HG03045 (cell line): ENCODE measurements around the gene SCYL1.
"Not testable (repeated sequence)": the region's sequence is repeated elsewhere in the genome, so short reads cannot be mapped to it uniquely, and the experiment has no call there.

Experiments
- ATAC-seq: cut with Tn5 transposase; IDR thresholded peaks from one replicate; pipeline ENCODE4 v1.9.1; 2021; ENCODE audit warnings: mild to moderate bottlenecking, moderate library complexity; ENCODE audit not compliant: unreplicated experiment

Gene SCYL1

DNA sequence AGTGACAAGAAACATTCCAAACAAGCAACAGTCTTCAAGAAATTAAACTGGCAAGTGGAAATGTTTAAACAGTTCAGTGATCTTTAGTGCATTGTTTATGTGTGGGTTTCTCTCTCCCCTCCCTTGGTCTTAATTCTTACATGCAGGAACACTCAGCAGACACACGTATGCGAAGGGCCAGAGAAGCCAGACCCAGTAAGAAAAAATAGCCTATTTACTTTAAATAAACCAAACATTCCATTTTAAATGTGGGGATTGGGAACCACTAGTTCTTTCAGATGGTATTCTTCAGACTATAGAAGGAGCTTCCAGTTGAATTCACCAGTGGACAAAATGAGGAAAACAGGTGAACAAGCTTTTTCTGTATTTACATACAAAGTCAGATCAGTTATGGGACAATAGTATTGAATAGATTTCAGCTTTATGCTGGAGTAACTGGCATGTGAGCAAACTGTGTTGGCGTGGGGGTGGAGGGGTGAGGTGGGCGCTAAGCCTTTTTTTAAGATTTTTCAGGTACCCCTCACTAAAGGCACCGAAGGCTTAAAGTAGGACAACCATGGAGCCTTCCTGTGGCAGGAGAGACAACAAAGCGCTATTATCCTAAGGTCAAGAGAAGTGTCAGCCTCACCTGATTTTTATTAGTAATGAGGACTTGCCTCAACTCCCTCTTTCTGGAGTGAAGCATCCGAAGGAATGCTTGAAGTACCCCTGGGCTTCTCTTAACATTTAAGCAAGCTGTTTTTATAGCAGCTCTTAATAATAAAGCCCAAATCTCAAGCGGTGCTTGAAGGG lies 20.0 kb upstream of the SCYL1 start:
- no peak for ATAC-seq

- no peak for ATAC-seq
Measured at GRCh38 chr11:65505466-65506289, 19.2 kb upstream of the SCYL1 start.

DNA sequence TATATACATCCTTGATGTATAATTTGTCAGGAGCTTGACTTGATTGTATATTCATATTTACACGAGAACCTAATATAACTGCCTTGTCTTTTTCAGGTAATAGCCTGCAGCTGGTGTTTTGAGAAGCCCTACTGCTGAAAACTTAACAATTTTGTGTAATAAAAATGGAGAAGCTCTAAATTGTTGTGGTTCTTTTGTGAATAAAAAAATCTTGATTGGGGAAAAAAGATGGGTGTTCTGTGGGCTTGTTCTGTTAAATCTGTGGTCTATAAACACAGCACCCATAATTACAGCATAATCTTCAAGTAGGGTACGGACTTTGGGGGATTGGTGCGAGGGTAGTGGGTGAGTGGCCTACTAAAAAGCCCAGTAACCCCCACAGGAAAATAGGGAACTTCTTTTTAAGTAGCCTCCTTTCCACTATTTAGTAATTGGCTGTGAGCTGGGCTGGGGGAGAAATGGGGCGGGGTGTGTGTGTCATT lies 18.6 kb upstream of the SCYL1 start:
- no peak for ATAC-seq

- ATAC-seq, result peak; percentile 41
Measured at GRCh38 chr11:65506772-65507505, 17.9 kb upstream of the SCYL1 start.

DNA sequence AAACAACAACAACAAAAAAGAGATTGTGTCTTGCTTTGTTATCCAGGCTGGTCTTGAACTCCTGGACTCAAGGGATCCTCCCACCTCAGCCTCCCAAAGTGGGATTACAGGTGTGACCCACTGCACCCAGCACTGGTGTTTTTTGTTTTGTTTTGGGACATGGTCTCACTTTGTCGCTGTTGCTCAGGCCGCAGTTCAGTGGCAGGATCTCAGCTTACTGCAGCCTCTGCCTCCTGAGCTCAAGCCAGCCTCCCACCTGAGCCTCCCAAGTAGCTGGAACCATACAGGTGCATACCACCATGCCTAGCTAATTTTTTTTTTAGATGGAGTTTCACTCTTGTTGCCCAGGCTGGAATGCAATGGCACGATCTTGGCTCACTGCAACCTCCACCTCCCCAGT lies 12.6 kb upstream of the SCYL1 start:
- not testable (repeated sequence) for ATAC-seq

GRCh38 chr11:65516135-65516968 lies 8.5 kb upstream of the SCYL1 start:
- no peak for ATAC-seq

DNA sequence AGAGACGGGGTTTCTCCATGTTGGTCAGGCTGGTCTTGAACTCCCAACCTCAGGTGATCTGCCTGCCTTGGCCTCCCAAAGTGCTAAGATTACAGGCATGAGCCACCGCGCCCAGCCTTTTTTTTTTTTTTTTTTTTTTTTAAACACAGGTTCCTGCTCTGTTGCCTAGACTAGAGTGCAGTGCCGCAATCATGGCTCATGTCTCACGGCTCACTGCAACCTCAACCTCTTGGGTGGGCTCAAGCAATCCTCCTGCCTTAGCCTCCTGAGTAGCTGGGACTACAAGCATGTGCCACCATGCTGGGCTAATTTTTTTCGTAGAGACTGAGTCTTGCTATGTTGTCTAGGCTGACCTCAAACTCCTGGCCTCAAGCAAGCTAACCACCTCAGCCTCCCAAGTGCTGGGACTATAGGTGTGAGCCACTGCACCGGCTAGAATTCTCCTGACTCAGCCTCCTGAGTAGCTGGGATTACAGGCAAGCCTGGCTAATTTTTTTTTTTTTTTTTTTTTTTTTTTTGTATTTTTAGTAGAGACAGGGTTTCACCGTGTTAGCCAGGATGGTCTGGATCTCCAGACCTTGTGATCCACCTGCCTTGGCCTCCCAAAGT lies 5.8 kb upstream of the SCYL1 start:
- not testable (repeated sequence) for ATAC-seq

DNA sequence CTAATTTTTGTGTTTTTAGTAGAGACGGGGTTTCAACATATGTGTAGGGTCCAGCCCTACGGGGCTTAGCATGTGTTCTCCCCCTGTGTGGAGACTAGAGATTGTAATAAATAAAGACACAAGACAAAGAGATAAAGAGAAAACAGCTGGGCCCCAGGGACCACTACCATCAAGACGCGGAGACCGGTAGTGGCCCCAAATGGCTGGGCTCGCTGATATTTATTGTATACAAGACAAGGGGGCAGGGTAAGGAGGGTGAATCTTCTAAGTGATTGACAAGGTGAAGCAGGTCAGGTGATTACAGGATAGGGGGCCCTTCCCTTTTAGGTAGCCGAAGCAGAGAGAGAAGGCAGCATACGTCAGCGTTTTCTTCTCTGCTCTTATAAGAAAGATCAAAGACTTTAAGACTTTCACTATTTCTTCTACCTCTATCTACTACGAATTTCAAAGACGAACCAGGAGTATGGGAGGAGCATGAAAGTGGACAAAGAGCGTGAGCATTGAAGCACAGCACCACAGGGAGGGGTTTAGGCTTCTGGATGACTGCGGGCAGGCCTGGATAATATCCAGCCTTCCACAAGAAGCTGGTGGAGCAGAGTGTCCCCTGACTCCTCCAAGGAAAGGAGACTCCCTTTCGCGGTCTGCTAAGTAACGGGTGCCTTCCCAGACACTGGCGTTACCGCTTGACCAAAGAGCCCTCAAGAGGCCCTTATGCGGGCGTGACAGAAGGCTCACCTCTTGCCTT lies 2.9 kb upstream of the SCYL1 start:
- ATAC-seq, result not testable (repeated sequence)

DNA sequence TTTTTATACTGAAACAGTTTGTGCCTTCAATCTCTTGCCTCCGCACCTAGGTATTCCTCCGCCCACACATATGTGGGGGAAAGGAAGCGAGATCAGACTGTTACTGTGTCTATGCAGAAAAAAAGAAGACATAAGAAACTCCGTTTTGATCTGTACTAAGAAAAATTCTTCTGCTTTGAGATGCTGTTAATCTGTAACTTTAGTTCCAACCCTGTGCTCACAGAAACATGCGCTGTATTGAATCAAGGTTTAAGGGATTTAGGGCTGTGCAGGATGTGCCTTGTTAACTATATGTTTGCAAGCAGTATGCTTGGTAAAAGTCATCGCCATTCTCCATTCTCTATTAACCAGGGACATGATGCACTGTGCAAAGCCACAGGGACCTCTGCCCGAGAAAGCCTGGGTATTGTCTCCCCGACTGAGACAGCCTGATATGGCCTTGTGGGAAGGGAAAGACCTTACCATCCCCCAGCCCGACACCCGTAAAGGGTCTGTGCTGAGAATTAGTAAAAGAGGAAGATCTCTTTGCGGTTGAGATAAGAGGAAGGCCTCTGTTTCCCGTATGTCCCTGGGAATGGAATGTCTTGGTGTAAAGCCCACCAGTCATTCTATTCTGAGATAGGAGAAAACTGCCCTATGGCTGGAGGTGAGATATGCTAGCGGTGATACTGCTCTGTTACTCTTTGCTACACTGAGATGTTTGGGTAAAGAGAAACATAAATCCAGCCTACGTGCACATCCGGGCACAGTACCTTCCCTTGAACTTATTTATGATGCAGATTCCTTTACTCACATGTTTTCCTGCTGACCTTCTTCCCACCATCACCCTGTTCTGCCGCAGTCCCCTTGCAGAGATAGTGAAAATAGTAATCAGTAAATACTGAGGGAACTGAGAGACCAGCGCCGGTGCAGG lies 1.9 kb upstream of the SCYL1 start:
- not testable (repeated sequence) for ATAC-seq

GRCh38 chr11:65523631-65523968 lies 1.3 kb upstream of the SCYL1 start:
- ATAC-seq, result not testable (repeated sequence)

DNA sequence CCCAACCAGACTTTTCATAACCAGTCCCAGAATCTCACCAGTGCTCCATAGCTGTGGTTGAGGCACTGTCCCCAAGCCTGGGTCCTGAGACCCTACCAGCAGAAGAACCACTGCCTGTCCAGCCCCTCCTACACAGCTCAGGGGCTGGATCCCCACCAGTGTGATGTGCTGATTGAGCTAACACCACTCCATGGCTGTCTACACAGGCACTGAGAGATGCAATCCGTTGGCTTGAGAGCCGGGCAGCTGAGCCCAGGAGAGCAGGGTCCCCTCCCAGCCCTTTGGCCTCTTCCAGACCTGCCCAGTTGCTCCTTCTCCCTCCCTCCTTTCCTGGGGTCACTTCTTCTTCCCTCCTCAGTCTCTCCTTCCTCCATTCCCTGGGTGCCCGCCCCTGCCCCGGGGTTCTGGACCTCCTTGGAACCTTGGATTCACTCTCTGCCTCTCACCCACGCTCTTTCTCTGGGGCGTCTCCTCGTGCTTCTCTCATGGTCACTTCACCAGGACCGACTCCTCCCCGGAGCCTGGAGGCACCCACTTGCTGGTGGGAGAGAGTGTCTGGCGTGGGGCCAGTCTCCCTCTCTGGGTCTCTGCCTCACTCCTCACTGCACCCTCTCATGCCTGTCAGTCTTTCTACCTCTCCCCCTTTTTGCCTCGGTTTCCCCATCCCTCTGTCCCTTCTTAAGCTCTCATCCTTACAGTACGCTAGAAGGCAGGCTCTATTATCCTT lies 706 bp upstream of the SCYL1 start:
- no peak for ATAC-seq

- no peak for ATAC-seq
Measured at GRCh38 chr11:65525546-65526480, 930 bp downstream of the SCYL1 start.

GRCh38 chr11:65526744-65527143 lies 1.9 kb downstream of the SCYL1 start:
- ATAC-seq, result no peak

GRCh38 chr11:65528819-65529350 lies 4.0 kb downstream of the SCYL1 start:
- ATAC-seq, result no peak

DNA sequence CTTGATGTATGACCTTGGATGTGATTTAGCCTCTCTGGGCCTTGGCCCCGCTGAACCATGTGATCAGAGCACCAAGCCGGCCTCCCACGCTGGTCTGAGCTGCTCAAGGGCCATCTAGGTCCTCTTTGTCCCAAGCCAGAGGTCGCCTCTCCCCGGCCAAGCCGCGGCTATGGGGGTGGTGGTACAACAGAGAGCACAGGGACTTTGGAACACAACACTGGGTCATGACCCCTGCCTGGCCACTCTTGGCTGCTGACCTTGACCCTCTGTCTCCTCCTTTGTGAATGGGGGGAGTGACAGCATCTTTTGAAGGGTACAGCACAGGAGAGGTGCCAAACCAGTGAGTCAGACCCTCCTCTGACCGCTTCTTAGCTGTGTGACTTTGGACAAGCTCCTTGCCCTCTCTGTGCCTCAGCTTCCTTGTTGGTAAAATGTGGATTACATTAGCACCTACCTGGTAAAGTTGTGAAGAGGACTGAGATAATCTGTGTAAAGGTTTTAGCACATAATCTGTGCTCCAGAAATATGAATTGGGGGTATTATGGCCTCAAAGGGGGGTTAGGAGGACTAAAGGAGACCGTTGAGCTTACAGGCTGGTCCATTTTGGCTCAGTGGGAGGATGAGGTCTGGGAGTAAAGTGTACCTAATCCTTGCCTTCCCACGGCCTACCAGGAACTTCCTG lies 4.7 kb downstream of the SCYL1 start:
- ATAC-seq, result no peak

DNA sequence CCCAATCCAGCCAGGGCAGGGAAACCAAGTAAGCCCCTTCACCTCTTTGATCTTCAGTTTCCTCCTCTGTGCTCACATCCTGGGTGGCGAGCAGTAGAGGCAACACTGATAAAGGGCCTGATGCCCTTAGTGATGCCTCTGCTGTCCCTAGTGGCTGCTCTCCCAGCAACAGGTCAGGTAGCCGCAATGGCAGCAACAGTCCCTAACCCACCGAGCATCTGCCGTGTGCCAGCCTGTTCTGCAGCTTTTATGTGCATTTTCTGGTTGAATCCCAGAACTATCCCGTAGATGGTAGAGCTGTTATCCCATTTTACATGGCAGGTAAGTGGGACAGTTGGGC lies 5.2 kb downstream of the SCYL1 start:
- no peak for ATAC-seq
